Naive thymus-derived CD4-positive, alpha-beta T cell (primary cell): Measurements from ENCODE around the gene SLC13A1. TPM values are rescaled to one million over a fixed set of nuclear protein-coding genes. Genes with fewer than 3 reads are reported as not detected.
"Not testable (repeated sequence)": the region's sequence is repeated elsewhere in the genome, so short reads cannot be mapped to it uniquely, and the experiment has no call there.

Source experiments
- ATAC-seq: fragments of 150-1000 bp; cut with Tn5 transposase; 2 replicates; pipeline ENCODE4 v1.10.0; 2021; ENCODE audit warnings: mild to moderate bottlenecking, moderate library complexity
- CTCF ChIA-PET: fragments of 350-600 bp; sonication (Branson Sonifier 250); formaldehyde crosslinking; loops from one replicate; lab custom pipeline; 2021; ENCODE audit warnings: antibody characterized with exemption; lab: Charles Lee
- POLR2A ChIA-PET: fragments of 350-600 bp; sonication (Branson Sonifier 250); formaldehyde crosslinking; loops from one replicate; lab custom pipeline; 2021; ENCODE audit warnings: antibody characterized with exemption, inconsistent platforms; lab: Charles Lee
- DNase-seq, 9 donors: peaks; one replicate each; pipeline versions ENCODE4 v3.0.0 to v3.0.0-alpha.2; 2020 to 2022; ENCODE audit warnings: mixed read lengths in 1 of 9
- H3K27ac ChIP-seq: one replicate; pipeline ENCODE4 v1.7.0; 2013; ENCODE audit warnings: mild to moderate bottlenecking, low read depth, low read length, moderate library complexity
- H3K27me3 ChIP-seq, 2 donors: one replicate each; pipeline ENCODE4 v1.7.0; 2013; ENCODE audit warnings: low read length in 2 of 2, mild to moderate bottlenecking in 2 of 2, moderate library complexity in 2 of 2; ENCODE audit not compliant: control insufficient read depth in 2 of 2, insufficient read depth in 2 of 2
- H3K36me3 ChIP-seq, 3 experiments: 1 replicate in 2 of 3; 2 replicates in 1 of 3; pipeline ENCODE4 v1.7.0; 2013; ENCODE audit warnings: low read length in 3 of 3, mild to moderate bottlenecking in 3 of 3, moderate library complexity in 1 of 3; ENCODE audit not compliant: insufficient read depth in 3 of 3, control insufficient read depth in 2 of 3
- H3K4me1 ChIP-seq, 2 donors: one replicate each; pipeline ENCODE4 v1.7.0; 2013; ENCODE audit warnings: low read length in 2 of 2, mild to moderate bottlenecking in 2 of 2, moderate library complexity in 1 of 2; ENCODE audit not compliant: control insufficient read depth in 2 of 2, insufficient read depth in 2 of 2
- H3K4me3 ChIP-seq: 2 replicates; pipeline ENCODE4 v1.7.0; 2013; ENCODE audit warnings: mild to moderate bottlenecking, low read length
- H3K9me3 ChIP-seq, 3 experiments: 1 replicate in 2 of 3; 2 replicates in 1 of 3; pipeline ENCODE4 v1.7.0; 2013; ENCODE audit warnings: low read length in 3 of 3; ENCODE audit not compliant: control insufficient read depth in 2 of 3
- H3K27ac Mint-ChIP-seq, 9 donors: one replicate each; pipeline ENCODE4 v1.8.0; 2020 to 2022; ENCODE audit warnings: mixed read lengths in 9 of 9, mild to moderate bottlenecking in 8 of 9, moderate library complexity in 5 of 9, inconsistent platforms in 2 of 9
- H3K27me3 Mint-ChIP-seq, 5 donors: one replicate each; pipeline ENCODE4 v1.8.0; 2021 to 2022; ENCODE audit warnings: mixed read lengths in 5 of 5, mild to moderate bottlenecking in 1 of 5
- H3K36me3 Mint-ChIP-seq, 5 donors: one replicate each; pipeline ENCODE4 v1.8.0; 2020 to 2022; ENCODE audit warnings: mixed read lengths in 5 of 5, mild to moderate bottlenecking in 3 of 5, inconsistent platforms in 1 of 5
- H3K4me1 Mint-ChIP-seq, 7 donors: one replicate each; pipeline ENCODE4 v1.8.0; 2020 to 2022; ENCODE audit warnings: mixed read lengths in 7 of 7, mild to moderate bottlenecking in 3 of 7, inconsistent platforms in 1 of 7
- H3K4me3 Mint-ChIP-seq, 10 donors: one replicate each; pipeline ENCODE4 v1.8.0; 2020 to 2022; ENCODE audit warnings: mild to moderate bottlenecking in 10 of 10, mixed read lengths in 10 of 10, moderate library complexity in 6 of 10, inconsistent platforms in 2 of 10
- H3K9me3 Mint-ChIP-seq, 11 donors: one replicate each; pipeline ENCODE4 v1.8.0; 2020 to 2022; ENCODE audit warnings: mixed read lengths in 11 of 11, mild to moderate bottlenecking in 4 of 11, inconsistent platforms in 1 of 11, moderate library complexity in 1 of 11
- intact Hi-C, 2 donors: fragments of 100-400 bp; cut with micrococcal nuclease; formaldehyde crosslinking; loops; one replicate each; pipeline ENCODE4 v1.15.1; 2023
- polyA plus RNA-seq, 2 donors: library from polyadenylated mRNA; unstranded; fragments of 300-500 nt; fragmentation: Illumina TruSeq; gene quantifications; one replicate each; pipeline ENCODE4 v1.2.3, GENCODE V29; 2021
- total RNA-seq, 6 experiments: library from RNA in 5 of 6; stranded (reverse) in 5 of 6; gene quantifications; 1 replicate in 5 of 6; 2 replicates in 1 of 6; pipeline ENCODE4 v1.2.3 and lab custom pipeline; 2021 to 2026

The SLC13A1 gene
- total and polyA plus RNA-seq, 7 experiments from 2014 or later = not detected

GRCh38 chr7:123090456-123090855 lies 109.3 kb downstream of the SLC13A1 start:
- Histone ChIP-seq H3K36me3 (no peaks in the 10 kb centered on the region), H3K27ac (no peak overlapping the region), H3K4me1 (no peaks in the 10 kb centered on the region), H3K27me3 (no peaks in the 10 kb centered on the region), H3K4me3 (no peak overlapping the region), H3K9me3 (no peaks in the 10 kb centered on the region)
- Mint-ChIP-seq H3K27me3 (no peaks in the 10 kb centered on the region), H3K36me3 (no peaks in the 10 kb centered on the region), H3K4me1 (no peaks in the 10 kb centered on the region), H3K9me3 (peaks cover 0 to 9% (median 4%) of the 10 kb centered on the region in 11 donors), H3K27ac (no peak overlapping the region), H3K4me3 (no peak overlapping the region)
- POLR2A ChIA-PET = no interaction called here
- intact Hi-C loops = no loop called here
- ATAC-seq (no peak), DNase-seq (no peak)
- CTCF ChIA-PET = no interaction called here

GRCh38 chr7:123086910-123087309 lies 112.9 kb downstream of the SLC13A1 start:
- H3K4me3 Mint-ChIP-seq, POLR2A ChIA-PET, DNase-seq, H3K4me3 ChIP-seq, H3K27ac ChIP-seq, intact Hi-C loops, H3K36me3 ChIP-seq, H3K4me1 ChIP-seq, H3K9me3 ChIP-seq, H3K27ac Mint-ChIP-seq, H3K27me3 Mint-ChIP-seq, H3K4me1 Mint-ChIP-seq, CTCF ChIA-PET, ATAC-seq, H3K27me3 ChIP-seq, H3K36me3 Mint-ChIP-seq: not testable (repeated sequence)
- H3K9me3 Mint-ChIP-seq = peaks cover 3 to 16% (median 9%) of the 10 kb centered on the region in 11 donors

- ATAC-seq, H3K27ac ChIP-seq, H3K4me1 Mint-ChIP-seq, H3K4me3 Mint-ChIP-seq, H3K27ac Mint-ChIP-seq, H3K9me3 ChIP-seq, DNase-seq, H3K4me1 ChIP-seq, H3K36me3 ChIP-seq, POLR2A ChIA-PET, intact Hi-C loops, H3K27me3 Mint-ChIP-seq, H3K36me3 Mint-ChIP-seq, H3K4me3 ChIP-seq, H3K27me3 ChIP-seq, CTCF ChIA-PET: not testable (repeated sequence)
- H3K9me3 Mint-ChIP-seq = peaks cover 5 to 22% (median 11%) of the 10 kb centered on the region in 11 donors
Observed at GRCh38 chr7:123084861-123085260, 114.9 kb downstream of the SLC13A1 start.

GRCh38 chr7:123079021-123079420 lies 120.7 kb downstream of the SLC13A1 start:
- CTCF ChIA-PET = no interaction called here

GRCh38 chr7:123075838-123076467 lies 123.8 kb downstream of the SLC13A1 start:
- intact Hi-C loops = no loop called here
- Mint-ChIP-seq H3K36me3 (no peaks in the 10 kb centered on the region), H3K4me3 (no peak overlapping the region), H3K9me3 (peaks cover 0 to 10% (median 3%) of the 10 kb centered on the region in 11 donors), H3K27me3 (no peaks in the 10 kb centered on the region), H3K27ac (no peak overlapping the region), H3K4me1 (no peaks in the 10 kb centered on the region)
- Histone ChIP-seq H3K27ac (no peak overlapping the region), H3K9me3 (no peaks in the 10 kb centered on the region), H3K27me3 (no peaks in the 10 kb centered on the region), H3K4me1 (no peaks in the 10 kb centered on the region), H3K36me3 (no peaks in the 10 kb centered on the region), H3K4me3 (no peak overlapping the region)
- DNase-seq (no peak), ATAC-seq (no peak)
- POLR2A ChIA-PET = no interaction called here
- CTCF ChIA-PET = interaction anchor here (0.5 kb wide), 1 partner anchor 66 kb away, joined by 3 read pairs; no protein-coding TSS in a partner anchor

More at GRCh38 chr7:123079021-123079420, 120.7 kb downstream of the SLC13A1 start:
- H3K36me3 Mint-ChIP-seq = no peaks in the 10 kb centered on the region
- no peak overlapping the region for H3K4me3 Mint-ChIP-seq
- H3K4me3 ChIP-seq = no peak overlapping the region
- no peak overlapping the region for H3K27ac Mint-ChIP-seq
- peaks cover 4 to 22% (median 10%) of the 10 kb centered on the region in 11 donors for H3K9me3 Mint-ChIP-seq
- no peaks in the 10 kb centered on the region for H3K4me1 ChIP-seq
- DNase-seq = no peak
- no peaks in the 10 kb centered on the region for H3K4me1 Mint-ChIP-seq
- intact Hi-C loops = no loop called here
- H3K9me3 ChIP-seq = no peaks in the 10 kb centered on the region
- no peak for ATAC-seq
- H3K27ac ChIP-seq = no peak overlapping the region
- H3K27me3 ChIP-seq = no peaks in the 10 kb centered on the region
- POLR2A ChIA-PET = no interaction called here
- H3K36me3 ChIP-seq = no peaks in the 10 kb centered on the region
- H3K27me3 Mint-ChIP-seq = no peaks in the 10 kb centered on the region

- no peaks in the 10 kb centered on the region for H3K27me3 ChIP-seq
- H3K9me3 Mint-ChIP-seq = peaks cover 0 to 11% (median 3%) of the 10 kb centered on the region in 11 donors
- no peak overlapping the region for H3K27ac Mint-ChIP-seq
- no peaks in the 10 kb centered on the region for H3K4me1 ChIP-seq
- H3K4me1 Mint-ChIP-seq = no peaks in the 10 kb centered on the region
- no peak for DNase-seq
- no peaks in the 10 kb centered on the region for H3K9me3 ChIP-seq
- no peaks in the 10 kb centered on the region for H3K36me3 Mint-ChIP-seq
- intact Hi-C loops = no loop called here
- POLR2A ChIA-PET = no interaction called here
- CTCF ChIA-PET = no interaction called here
- H3K36me3 ChIP-seq = no peaks in the 10 kb centered on the region
- H3K27me3 Mint-ChIP-seq = no peaks in the 10 kb centered on the region
- no peak overlapping the region for H3K27ac ChIP-seq
- H3K4me3 Mint-ChIP-seq = no peak overlapping the region
- H3K4me3 ChIP-seq = no peak overlapping the region
- ATAC-seq = no peak
Observed at GRCh38 chr7:123070702-123071286, 129.0 kb downstream of the SLC13A1 start.

- Histone ChIP-seq H3K4me1 (no peaks in the 10 kb centered on the region), H3K9me3 (no peaks in the 10 kb centered on the region), H3K36me3 (no peaks in the 10 kb centered on the region), H3K27ac (no peak overlapping the region), H3K27me3 (no peaks in the 10 kb centered on the region), H3K4me3 (no peak overlapping the region)
- Mint-ChIP-seq H3K27ac (no peak overlapping the region), H3K27me3 (no peaks in the 10 kb centered on the region), H3K4me3 (no peak overlapping the region), H3K4me1 (no peaks in the 10 kb centered on the region), H3K36me3 (no peaks in the 10 kb centered on the region), H3K9me3 (peaks cover 0 to 11% (median 3%) of the 10 kb centered on the region in 11 donors)
- POLR2A ChIA-PET = no interaction called here
- intact Hi-C loops = no loop called here
- DNase-seq = no peak
- CTCF ChIA-PET = no interaction called here
- ATAC-seq = no peak
Observed at GRCh38 chr7:123067814-123068213, 132.0 kb downstream of the SLC13A1 start.
